Smooth muscle cell (in vitro differentiated cells): ENCODE measurements around the gene KLHL17. TPM values are rescaled to one million over a fixed set of nuclear protein-coding genes. Genes with fewer than 3 reads are reported as not detected.

Experiments used
- DNase-seq: peaks from one replicate; lab custom pipeline; 2025; ENCODE audit not compliant: unreplicated experiment; lab: John Stamatoyannopoulos, UW
- H2AFZ ChIP-seq: fragments of 200-600 bp; sonication (generic); 2 replicates; pipeline ENCODE4 v1.6.0; 2016; ENCODE audit warnings: antibody characterized with exemption, low read depth, mild to moderate bottlenecking
- H3F3A ChIP-seq: fragments of 200-600 bp; sonication (generic); 2 replicates; pipeline ENCODE4 v1.6.0; 2017; ENCODE audit warnings: antibody characterized with exemption, low read depth
- H3K27ac ChIP-seq: fragments of 200-600 bp; sonication (generic); 2 replicates; pipeline ENCODE4 v1.5.1; 2016; ENCODE audit warnings: low read depth, mild to moderate bottlenecking
- H3K27me3 ChIP-seq: fragments of 200-600 bp; sonication (generic); 2 replicates; pipeline ENCODE4 v1.6.1; 2016; ENCODE audit warnings: low read depth, mild to moderate bottlenecking
- H3K36me3 ChIP-seq: fragments of 200-600 bp; sonication (generic); 2 replicates; pipeline ENCODE4 v1.5.1; 2016; ENCODE audit warnings: low read depth
- H3K4me1 ChIP-seq: fragments of 200-600 bp; sonication (generic); 2 replicates; pipeline ENCODE4 v1.5.1; 2016; ENCODE audit warnings: low read depth
- H3K4me2 ChIP-seq: fragments of 200-600 bp; sonication (generic); 2 replicates; pipeline ENCODE4 v1.6.0; 2016; ENCODE audit warnings: mild to moderate bottlenecking
- H3K4me3 ChIP-seq: fragments of 200-600 bp; sonication (generic); 2 replicates; pipeline ENCODE4 v1.5.1; 2016; ENCODE audit warnings: mild to moderate bottlenecking
- H3K79me2 ChIP-seq: fragments of 200-600 bp; sonication (generic); 2 replicates; pipeline ENCODE4 v1.6.0; 2016; ENCODE audit warnings: low read depth, mild to moderate bottlenecking
- H3K9ac ChIP-seq: fragments of 200-600 bp; sonication (generic); 2 replicates; pipeline ENCODE4 v1.6.0; 2016; ENCODE audit warnings: low read depth
- H3K9me3 ChIP-seq: fragments of 200-600 bp; sonication (generic); replicated peaks from 2 replicates; pipeline ENCODE4 v1.5.1; 2016; ENCODE audit warnings: low read depth
- H4K20me1 ChIP-seq: fragments of 200-600 bp; sonication (generic); 2 replicates; pipeline ENCODE4 v1.6.0; 2016; ENCODE audit warnings: low read depth
- CTCF ChIP-seq: fragments of 200-600 bp; sonication (generic); IDR thresholded peaks from 2 replicates; pipeline ENCODE4 v1.5.1; 2017; ENCODE audit warnings: borderline replicate concordance, mild to moderate bottlenecking, antibody characterized with exemption; ENCODE audit not compliant: insufficient read depth, poor library complexity, severe bottlenecking
- WGBS: methylation state at CpG from one replicate; pipeline ENCODE4 v1.1.7; 2016; ENCODE audit warnings: low lambda C conversion rate; 5-methylcytosine and 5-hydroxymethylcytosine counted together
- polyA plus RNA-seq: library from polyadenylated mRNA; unstranded; fragments of >200 nt; fragmentation: Nextera tagmentation; extraction: Ambion mirVana; gene quantifications from 2 replicates; pipeline ENCODE4 v1.2.1, GENCODE V29; 2016
- total RNA-seq: library from RNA; depleted of rRNA; stranded (reverse); fragments of >200 nt; gene quantifications from 2 replicates; pipeline ENCODE4 v1.2.3, GENCODE V29; 2014

The KLHL17 gene
- total and polyA plus RNA-seq, 2 experiments from 2014 or later = 10.2 to 29.9 TPM

GRCh38 chr1:961132-961669 is 817 bp downstream of the KLHL17 start:
- no peaks in the 10 kb centered on the region for H3K9me3 ChIP-seq
- DNase-seq = no peak
- H3K27ac ChIP-seq = no peak overlapping the region
- peaks cover 9% of the 10 kb centered on the region for H3K4me1 ChIP-seq
- no peaks in the 10 kb centered on the region for H3K36me3 ChIP-seq
- H4K20me1 ChIP-seq = peaks cover 15% of the 10 kb centered on the region
- WGBS = 54% methylated on average over 33 of the region's 56 CpGs
- H3K4me2 ChIP-seq = peak overlapping the region; percentile 91
- H3K9ac ChIP-seq = no peak overlapping the region
- peak overlapping the region; percentile 96 for H3K4me3 ChIP-seq
- H2AFZ ChIP-seq = no peak overlapping the region
- peaks cover 21% of the 10 kb centered on the region for H3K79me2 ChIP-seq
- TF ChIP-seq CTCF = no peak
- H3K27me3 ChIP-seq = no peaks in the 10 kb centered on the region
- H3F3A ChIP-seq = no peaks in the 10 kb centered on the region

- Histone ChIP-seq H3K4me1 (peaks cover 13% of the 10 kb centered on the region), H3F3A (no peaks in the 10 kb centered on the region), H3K27me3 (no peaks in the 10 kb centered on the region), H3K4me3 (no peak overlapping the region), H3K79me2 (peaks cover 14% of the 10 kb centered on the region), H3K4me2 (no peak overlapping the region), H3K27ac (no peak overlapping the region), H3K9ac (no peak overlapping the region), H3K9me3 (no peaks in the 10 kb centered on the region), H4K20me1 (peaks cover 11% of the 10 kb centered on the region), H2AFZ (no peak overlapping the region), H3K36me3 (no peaks in the 10 kb centered on the region)
- DNase-seq = no peak
- 99% methylated on average over 50 of the region's 57 CpGs for WGBS
- no peak for TF ChIP-seq CTCF
Measured at GRCh38 chr1:962381-963300, 2.3 kb downstream of the KLHL17 start.

- Histone ChIP-seq H3K4me1 (peaks cover 10% of the 10 kb centered on the region), H3K79me2 (peaks cover 7% of the 10 kb centered on the region), H3K4me2 (no peak overlapping the region), H4K20me1 (peaks cover 6% of the 10 kb centered on the region), H3K9me3 (no peaks in the 10 kb centered on the region), H3K27me3 (no peaks in the 10 kb centered on the region), H3F3A (no peaks in the 10 kb centered on the region), H3K27ac (no peak overlapping the region), H3K4me3 (no peak overlapping the region), H3K36me3 (no peaks in the 10 kb centered on the region), H3K9ac (no peak overlapping the region), H2AFZ (no peak overlapping the region)
- TF ChIP-seq CTCF = no peak
- WGBS = 96% methylated on average over 16 of the region's 16 CpGs
- DNase-seq = no peak
Measured at GRCh38 chr1:963301-963651, 2.9 kb downstream of the KLHL17 start.
